SU-DHL-6 (cell line): ENCODE results near the gene FGD4.
"Not testable (repeated sequence)": the region's sequence is repeated elsewhere in the genome, so short reads cannot be mapped to it uniquely, and the experiment has no call there.

Source experiments
- EZH2phosphoT487 ChIP-seq: fragments of 200-600 bp; sonication (generic), shearing (Covaris generic); conservative IDR thresholded peaks from 2 replicates; pipeline ENCODE4 v1.6.1; 2018; ENCODE audit warnings: mild to moderate bottlenecking, antibody characterized with exemption, low read length, moderate library complexity, mixed read lengths
- TF ChIP-seq, protein P1 (sequence below): fragments of 200-600 bp; sonication (generic); IDR thresholded peaks from one replicate; pipeline ENCODE4 v1.5.1; 2017; ENCODE audit warnings: antibody characterized with exemption, mild to moderate bottlenecking, low read length, moderate library complexity; ENCODE audit not compliant: insufficient read depth, poor library complexity, severe bottlenecking

DNA sequence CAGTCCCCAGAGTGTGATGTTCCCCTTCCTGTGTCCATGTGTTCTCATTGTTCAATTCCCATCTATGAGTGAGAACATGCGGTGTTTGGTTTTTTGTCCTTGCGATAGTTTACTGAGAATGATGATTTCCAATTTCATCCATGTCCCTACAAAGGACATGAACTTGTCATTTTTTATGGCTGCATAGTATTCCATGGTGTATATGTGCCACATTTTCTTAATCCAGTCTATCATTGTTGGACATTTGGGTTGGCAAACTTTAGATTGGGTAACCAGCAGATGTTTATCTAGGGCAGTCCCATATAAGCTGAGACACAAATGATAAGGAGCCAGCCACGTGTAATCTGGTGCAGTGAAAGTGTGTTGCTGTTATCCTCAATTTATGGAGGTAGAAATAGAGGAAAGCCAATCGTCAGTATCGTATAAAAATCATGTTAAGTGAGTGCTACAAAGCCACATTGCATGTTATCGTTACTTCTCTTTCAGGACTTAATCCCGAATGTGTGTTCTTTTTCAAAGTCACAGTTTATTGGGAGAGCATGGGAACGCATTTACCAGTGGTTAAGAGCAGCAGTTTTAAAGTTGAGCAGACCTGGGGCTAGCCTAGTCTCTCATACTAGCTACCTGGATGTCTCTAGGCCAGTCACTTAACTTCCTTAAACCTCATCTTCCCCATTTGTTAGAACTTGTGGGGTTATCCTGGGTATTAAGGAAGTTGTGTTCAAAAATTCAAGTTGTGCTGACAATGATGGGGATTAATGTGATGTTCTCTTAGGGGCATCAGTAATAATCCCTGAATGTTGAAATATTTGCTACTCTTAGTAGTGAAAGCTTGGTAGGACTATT is 108.0 kb downstream of the FGD4 start:
- TF ChIP-seq, protein P1, sequence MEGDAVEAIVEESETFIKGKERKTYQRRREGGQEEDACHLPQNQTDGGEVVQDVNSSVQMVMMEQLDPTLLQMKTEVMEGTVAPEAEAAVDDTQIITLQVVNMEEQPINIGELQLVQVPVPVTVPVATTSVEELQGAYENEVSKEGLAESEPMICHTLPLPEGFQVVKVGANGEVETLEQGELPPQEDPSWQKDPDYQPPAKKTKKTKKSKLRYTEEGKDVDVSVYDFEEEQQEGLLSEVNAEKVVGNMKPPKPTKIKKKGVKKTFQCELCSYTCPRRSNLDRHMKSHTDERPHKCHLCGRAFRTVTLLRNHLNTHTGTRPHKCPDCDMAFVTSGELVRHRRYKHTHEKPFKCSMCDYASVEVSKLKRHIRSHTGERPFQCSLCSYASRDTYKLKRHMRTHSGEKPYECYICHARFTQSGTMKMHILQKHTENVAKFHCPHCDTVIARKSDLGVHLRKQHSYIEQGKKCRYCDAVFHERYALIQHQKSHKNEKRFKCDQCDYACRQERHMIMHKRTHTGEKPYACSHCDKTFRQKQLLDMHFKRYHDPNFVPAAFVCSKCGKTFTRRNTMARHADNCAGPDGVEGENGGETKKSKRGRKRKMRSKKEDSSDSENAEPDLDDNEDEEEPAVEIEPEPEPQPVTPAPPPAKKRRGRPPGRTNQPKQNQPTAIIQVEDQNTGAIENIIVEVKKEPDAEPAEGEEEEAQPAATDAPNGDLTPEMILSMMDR = not testable (repeated sequence)
- not testable (repeated sequence) for TF ChIP-seq EZH2phosphoT487
